ENCODE results near the gene ERN2. TPM values are rescaled to one million over a fixed set of nuclear protein-coding genes. Genes with fewer than 3 reads are reported as not detected.

The ERN2 gene
- total RNA-seq, 6 experiments from 2014 or later = not detected

- Histone ChIP-seq H3K4me1 (no peaks in the 10 kb centered on the region), H3K27ac (no peak overlapping the region), H3K4me3 (no peak overlapping the region), H3K36me3 (peaks cover 0 to 43% (median 4%) of the 10 kb centered on the region in 4 donors), H3K9me3 (no peaks in the 10 kb centered on the region), H3K27me3 (no peaks in the 10 kb centered on the region)
- WGBS (ENCODE audit: insufficient coverage, low coverage, low lambda C conversion rate, missing lambda C conversion rate) = 100% methylated on average over 3 of the region's 4 CpGs
- TF ChIP-seq, protein P1, sequence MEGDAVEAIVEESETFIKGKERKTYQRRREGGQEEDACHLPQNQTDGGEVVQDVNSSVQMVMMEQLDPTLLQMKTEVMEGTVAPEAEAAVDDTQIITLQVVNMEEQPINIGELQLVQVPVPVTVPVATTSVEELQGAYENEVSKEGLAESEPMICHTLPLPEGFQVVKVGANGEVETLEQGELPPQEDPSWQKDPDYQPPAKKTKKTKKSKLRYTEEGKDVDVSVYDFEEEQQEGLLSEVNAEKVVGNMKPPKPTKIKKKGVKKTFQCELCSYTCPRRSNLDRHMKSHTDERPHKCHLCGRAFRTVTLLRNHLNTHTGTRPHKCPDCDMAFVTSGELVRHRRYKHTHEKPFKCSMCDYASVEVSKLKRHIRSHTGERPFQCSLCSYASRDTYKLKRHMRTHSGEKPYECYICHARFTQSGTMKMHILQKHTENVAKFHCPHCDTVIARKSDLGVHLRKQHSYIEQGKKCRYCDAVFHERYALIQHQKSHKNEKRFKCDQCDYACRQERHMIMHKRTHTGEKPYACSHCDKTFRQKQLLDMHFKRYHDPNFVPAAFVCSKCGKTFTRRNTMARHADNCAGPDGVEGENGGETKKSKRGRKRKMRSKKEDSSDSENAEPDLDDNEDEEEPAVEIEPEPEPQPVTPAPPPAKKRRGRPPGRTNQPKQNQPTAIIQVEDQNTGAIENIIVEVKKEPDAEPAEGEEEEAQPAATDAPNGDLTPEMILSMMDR (IDR thresholded peaks at IDR 0.05) = no peak
- TF ChIP-seq POLR2A (IDR thresholded peaks at IDR 0.05) = no peak
- no peak for DNase-seq
- ATAC-seq = no peak
- intact Hi-C loops (cut with DNase I) = no loop called here
These were observed 42.8 kb downstream of the ERN2 start for GRCh38 chr16:23670137-23670776.

GRCh38 chr16:23668873-23669272 lies 44.1 kb downstream of the ERN2 start:
- Histone ChIP-seq H3K4me3 (no peak overlapping the region), H3K27ac (no peak overlapping the region), H3K4me1 (no peaks in the 10 kb centered on the region), H3K36me3 (peaks cover 5 to 56% (median 10%) of the 10 kb centered on the region in 4 donors), H3K27me3 (no peaks in the 10 kb centered on the region), H3K9me3 (no peaks in the 10 kb centered on the region)
- WGBS (ENCODE audit: insufficient coverage, low coverage, low lambda C conversion rate, missing lambda C conversion rate) = 100% methylated on average over 3 of the region's 4 CpGs
- TF ChIP-seq, protein P1 (IDR thresholded peaks at IDR 0.05) = no peak
- TF ChIP-seq POLR2A (IDR thresholded peaks at IDR 0.05) = no peak
- DNase-seq (no peak), ATAC-seq (no peak)
- intact Hi-C loops (cut with DNase I) = no loop called here

GRCh38 chr16:23668225-23668624 lies 44.8 kb downstream of the ERN2 start:
- Histone ChIP-seq H3K27me3 (no peaks in the 10 kb centered on the region), H3K27ac (no peak overlapping the region), H3K36me3 (peaks cover 5 to 62% (median 12%) of the 10 kb centered on the region in 4 donors), H3K4me3 (no peak overlapping the region), H3K9me3 (no peaks in the 10 kb centered on the region), H3K4me1 (no peaks in the 10 kb centered on the region)
- intact Hi-C loops (cut with DNase I) = no loop called here
- ATAC-seq (no peak), DNase-seq (no peak)
- no peak for TF ChIP-seq POLR2A (IDR thresholded peaks at IDR 0.05)
- TF ChIP-seq, protein P1 (IDR thresholded peaks at IDR 0.05) = no peak
- WGBS (ENCODE audit: insufficient coverage, low coverage, low lambda C conversion rate, missing lambda C conversion rate) = 82% methylated on average over 1 of the region's 1 CpG

- Histone ChIP-seq H3K4me3 (no peak overlapping the region), H3K4me1 (no peaks in the 10 kb centered on the region), H3K27ac (no peak overlapping the region), H3K36me3 (peaks cover 6 to 71% (median 15%) of the 10 kb centered on the region in 4 donors), H3K27me3 (no peaks in the 10 kb centered on the region), H3K9me3 (no peaks in the 10 kb centered on the region)
- TF ChIP-seq, protein P1 (IDR thresholded peaks at IDR 0.05) = no peak
- TF ChIP-seq POLR2A (IDR thresholded peaks at IDR 0.05) = no peak
- ATAC-seq = no peak
- 93% methylated on average over 6 of the region's 6 CpGs for WGBS (ENCODE audit: insufficient coverage, low coverage, low lambda C conversion rate, missing lambda C conversion rate)
- intact Hi-C loops (cut with DNase I) = no loop called here
- no peak for DNase-seq
These were observed 45.7 kb downstream of the ERN2 start for GRCh38 chr16:23667355-23667659.

Data from right lobe of liver (tissue), 6 donors.